DMS 273 (cell line): ENCODE results near the gene ZNF182.
A peak's percentile ranks its signal among the peaks of the same experiment; 100 is the strongest.
"Not testable (repeated sequence)": the region's sequence is repeated elsewhere in the genome, so short reads cannot be mapped to it uniquely, and the experiment has no call there.

Experiments used
- DNase-seq: peaks from one replicate; lab custom pipeline; 2025; ENCODE audit not compliant: unreplicated experiment; lab: John Stamatoyannopoulos, UW

Gene ZNF182

GRCh38 chrX:48003758-48004457, at the start of gene ZNF182:
Gene ZNF182 (minus strand): TSS chrX:48003989. CDS start chrX:48002609, 1,380 bp downstream.
- peak; percentile 98 for DNase-seq

GRCh38 chrX:48046846-48047245, 43.1 kb upstream of the ZNF182 start:
- no peak for DNase-seq

- no peak for DNase-seq
Observed at GRCh38 chrX:48045410-48046311, 41.9 kb upstream of the ZNF182 start.

GRCh38 chrX:48043056-48043455, 39.3 kb upstream of the ZNF182 start:
- no peak for DNase-seq

- DNase-seq: no peak
Observed at GRCh38 chrX:48035891-48036290, 32.1 kb upstream of the ZNF182 start.

GRCh38 chrX:48030641-48031173, 26.9 kb upstream of the ZNF182 start:
- not testable (repeated sequence) for DNase-seq

GRCh38 chrX:48030237-48030636, 26.4 kb upstream of the ZNF182 start:
- no peak for DNase-seq

- no peak for DNase-seq
Observed at GRCh38 chrX:48028091-48028490, 24.3 kb upstream of the ZNF182 start.

GRCh38 chrX:48027545-48027944, 23.8 kb upstream of the ZNF182 start:
- DNase-seq: not testable (repeated sequence)

- peak; percentile 84 for DNase-seq
Observed at GRCh38 chrX:48025561-48025960, 21.8 kb upstream of the ZNF182 start.

GRCh38 chrX:48022738-48023137, 18.9 kb upstream of the ZNF182 start:
- DNase-seq: no peak

- no peak for DNase-seq
Observed at GRCh38 chrX:48022100-48022499, 18.3 kb upstream of the ZNF182 start.

- peak; percentile 88 for DNase-seq
Observed at GRCh38 chrX:48021026-48021900, 17.5 kb upstream of the ZNF182 start.

GRCh38 chrX:48020472-48020871, 16.7 kb upstream of the ZNF182 start:
- not testable (repeated sequence) for DNase-seq

GRCh38 chrX:48019892-48020291, 16.1 kb upstream of the ZNF182 start:
- not testable (repeated sequence) for DNase-seq

GRCh38 chrX:48016583-48017310, 13.0 kb upstream of the ZNF182 start:
- DNase-seq: not testable (repeated sequence)

- not testable (repeated sequence) for DNase-seq
Observed at GRCh38 chrX:48009445-48009960, 5.7 kb upstream of the ZNF182 start.

- DNase-seq: not testable (repeated sequence)
Observed at GRCh38 chrX:48006688-48007087, 2.9 kb upstream of the ZNF182 start, which contains the start of gene SPACA5. Gene SPACA5 (plus strand): TSS chrX:48006988. CDS start chrX:48007803, 815 bp downstream.

- peak; percentile 30 for DNase-seq
Observed at GRCh38 chrX:48003367-48003757, 427 bp downstream of the ZNF182 start.

- no peak for DNase-seq
Observed at GRCh38 chrX:48002929-48003328, 860 bp downstream of the ZNF182 start.
